HG03558 (cell line): Measurements from ENCODE around the gene ZNF2.
A peak's percentile ranks its signal among the peaks of the same experiment; 100 is the strongest.

Source experiments
- ATAC-seq: cut with Tn5 transposase; IDR thresholded peaks from one replicate; pipeline ENCODE4 v1.9.1; 2021; ENCODE audit warnings: moderate number of reproducible peaks; ENCODE audit not compliant: unreplicated experiment; ENCODE audit errors: extremely low read depth

The ZNF2 gene

GRCh38 chr2:95203911-95204310 is 38.3 kb downstream of the ZNF2 start:
- no peak for ATAC-seq

- ATAC-seq: no peak
Measured at GRCh38 chr2:95204396-95204795, 38.8 kb downstream of the ZNF2 start.

- no peak for ATAC-seq
Measured at GRCh38 chr2:95206096-95206495, 40.5 kb downstream of the ZNF2 start.

GRCh38 chr2:95207111-95207961 is 41.7 kb downstream of the ZNF2 start, which contains the start of gene ZNF892:
TSS of gene ZNF892 (plus strand) at chr2:95207521. CDS start at chr2:95207816, 295 bp downstream.
- ATAC-seq: peak; percentile 91

GRCh38 chr2:95208106-95208505 is 42.5 kb downstream of the ZNF2 start:
- ATAC-seq: no peak

- ATAC-seq: no peak
Measured at GRCh38 chr2:95215018-95215612, 49.5 kb downstream of the ZNF2 start.

- ATAC-seq: no peak
Measured at GRCh38 chr2:95220449-95220848, 54.8 kb downstream of the ZNF2 start.

GRCh38 chr2:95225658-95226057 is 60.0 kb downstream of the ZNF2 start:
- ATAC-seq: no peak

- no peak for ATAC-seq
Measured at GRCh38 chr2:95231723-95232122, 66.1 kb downstream of the ZNF2 start.

- ATAC-seq: no peak
Measured at GRCh38 chr2:95232232-95232631, 66.6 kb downstream of the ZNF2 start.
